Stomach (tissue), 9 donors: ENCODE measurements around the gene SDR42E1. TPM values are rescaled to one million over a fixed set of nuclear protein-coding genes. Genes with fewer than 3 reads are reported as not detected.

Experiments used
- DNase-seq, 2 donors: peaks; one replicate each; pipeline versions ENCODE4 v3.0.0 to v3.0.0-alpha.2; 2013 to 2019
- H3K27ac ChIP-seq, 5 donors: fragments of 200-600 bp in 4 of 5; sonication (generic) in 4 of 5; one replicate each; pipeline ENCODE4 v1.5.1; 2013 to 2019; ENCODE audit warnings: mild to moderate bottlenecking in 1 of 5, moderate library complexity in 1 of 5
- H3K27me3 ChIP-seq, 3 donors: fragments of 200-600 bp; sonication (generic); one replicate each; pipeline ENCODE4 v1.5.1; 2017 to 2019; ENCODE audit warnings: mixed run types in 1 of 3
- H3K36me3 ChIP-seq, 4 donors: fragments of 200-600 bp; sonication (generic); 1 replicate in 3 of 4; 2 replicates in 1 of 4; pipeline ENCODE4 v1.5.1; 2016 to 2019
- H3K4me1 ChIP-seq, 4 donors: fragments of 200-600 bp; sonication (generic); one replicate each; pipeline ENCODE4 v1.5.1; 2016 to 2019
- H3K4me3 ChIP-seq, 4 donors: fragments of 200-600 bp; sonication (generic) in 3 of 4; one replicate each; pipeline ENCODE4 v1.5.1; 2016 to 2019; ENCODE audit warnings: mild to moderate bottlenecking in 1 of 4
- H3K9me3 ChIP-seq, 4 donors: fragments of 200-600 bp; sonication (generic); one replicate each; pipeline ENCODE4 v1.5.1; 2016 to 2019
- EP300 ChIP-seq: sonication (generic); formaldehyde crosslinking; IDR thresholded peaks from one replicate; pipeline ENCODE4 v1.6.1; 2017; ENCODE audit warnings: antibody characterized with exemption
- POLR2A ChIP-seq, 4 donors: fragments of 450-650 bp; IDR thresholded peaks; one replicate each; pipeline ENCODE4 v1.6.1; 2016; ENCODE audit warnings: antibody characterized with exemption in 4 of 4, control low read depth in 2 of 4, mild to moderate bottlenecking in 1 of 4, moderate library complexity in 1 of 4
- POLR2AphosphoS5 ChIP-seq, 3 donors: sonication (generic); formaldehyde crosslinking; IDR thresholded peaks; one replicate each; pipeline ENCODE4 v1.6.1; 2016; ENCODE audit warnings: antibody characterized with exemption in 3 of 3
- WGBS, 5 donors: extraction: QIAGEN DNeasy Blood & Tissue Kit in 3 of 5; methylation state at CpG; one replicate each; pipeline versions ENCODE4 v1.1.5 to v1.1.7; 2013 to 2018; 5-methylcytosine and 5-hydroxymethylcytosine counted together
- intact Hi-C: fragments of 100-400 bp; cut with DNase I; formaldehyde crosslinking; loops from one replicate; pipeline ENCODE4 v1.15.1; 2023; ENCODE audit warnings: low total_unique reads
- polyA plus RNA-seq, 3 donors: library from polyadenylated mRNA; stranded (reverse); fragments of 200-250 nt; gene quantifications; one replicate each; pipeline ENCODE4 v1.2.3, GENCODE V29; 2013
- total RNA-seq, 5 donors: library from RNA; depleted of rRNA; stranded (reverse); fragments of >200 nt; gene quantifications; one replicate each; pipeline versions ENCODE4 v1.1.0 to v1.2.3, GENCODE V29; 2014 to 2016
- TF ChIP-seq, protein P1 (sequence below), 7 experiments: fragments of 450-650 bp in 4 of 7; fragments of 200-600 bp in 3 of 7; sonication (generic) in 3 of 7; IDR thresholded peaks; one replicate each; pipeline ENCODE4 v1.5.1; 2016 to 2019; ENCODE audit warnings: antibody characterized with exemption in 7 of 7, control low read depth in 2 of 7, mild to moderate bottlenecking in 1 of 7
- donor health status: healthy with polysubstance abuse.
- donor health status: Bipolar disorder and iron deficiency.
- donor health status: healthy.

SDR42E1 gene
- total and polyA plus RNA-seq, 8 donors: 0.58 to 7.9 (median 2.3) TPM; not detected in 1

DNA sequence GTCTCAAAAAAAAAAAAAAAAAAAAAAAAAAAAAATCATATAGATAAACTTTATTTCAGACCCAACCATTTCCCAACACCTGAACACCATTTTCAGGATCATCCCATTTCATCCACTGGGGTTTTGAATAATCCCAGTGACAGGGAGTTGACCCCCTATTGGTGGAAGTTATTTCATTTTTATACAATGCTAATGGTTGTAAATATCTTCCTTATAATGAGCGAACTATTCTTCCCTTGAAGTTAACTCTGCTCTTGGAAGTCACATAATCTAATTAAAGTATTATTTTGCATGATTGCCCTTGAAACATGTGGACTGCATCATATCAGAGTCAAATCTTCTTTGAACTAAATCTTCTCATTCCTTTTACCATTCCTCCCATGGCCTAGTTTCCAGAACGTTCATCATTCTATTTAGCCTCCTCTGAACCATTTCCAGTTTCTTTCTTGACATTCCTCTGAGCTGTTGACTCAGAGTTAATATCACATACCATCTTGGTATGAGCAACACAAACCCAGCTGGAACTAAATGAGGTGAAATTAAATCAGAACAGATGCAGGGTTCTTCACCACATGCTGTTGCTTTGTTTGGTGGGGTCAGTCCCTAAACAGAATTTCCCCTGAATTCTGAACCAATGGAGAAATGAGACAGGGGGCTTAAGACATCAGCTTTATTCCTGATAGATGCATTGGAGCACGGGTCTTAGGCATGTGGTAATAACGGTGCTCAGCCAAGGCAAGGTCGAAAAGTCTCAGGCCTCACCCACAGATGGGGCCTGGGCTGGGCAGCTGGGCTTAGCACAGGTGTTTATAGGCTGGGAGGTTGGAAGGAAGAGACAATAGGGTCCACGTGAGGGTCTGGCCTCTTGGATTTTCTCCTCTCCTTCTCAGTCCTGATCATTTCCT lies 32.7 kb upstream of the SDR42E1 start:
- H3K4me3 ChIP-seq: no peak overlapping the region
- no peaks in the 10 kb centered on the region for H3K9me3 ChIP-seq
- peak in 1 of 2 donors; percentile 27 for DNase-seq
- peak overlapping the region in 2 of 5 donors; percentile 17 to 53 for H3K27ac ChIP-seq
- H3K4me1 ChIP-seq: peaks cover 0 to 24% (median 6%) of the 10 kb centered on the region in 4 donors
- peak in 2 of 3 donors; percentile 13 to 20 for TF ChIP-seq POLR2AphosphoS5 (IDR thresholded peaks at IDR 0.05)
- TF ChIP-seq EP300: no peak
- intact Hi-C loops: no loop called here
- WGBS, 5 donors: 53 to 71% (median 63%) methylated on average over 6 of the region's 6 CpGs
- H3K36me3 ChIP-seq: no peaks in the 10 kb centered on the region
- no peaks in the 10 kb centered on the region for H3K27me3 ChIP-seq

DNA sequence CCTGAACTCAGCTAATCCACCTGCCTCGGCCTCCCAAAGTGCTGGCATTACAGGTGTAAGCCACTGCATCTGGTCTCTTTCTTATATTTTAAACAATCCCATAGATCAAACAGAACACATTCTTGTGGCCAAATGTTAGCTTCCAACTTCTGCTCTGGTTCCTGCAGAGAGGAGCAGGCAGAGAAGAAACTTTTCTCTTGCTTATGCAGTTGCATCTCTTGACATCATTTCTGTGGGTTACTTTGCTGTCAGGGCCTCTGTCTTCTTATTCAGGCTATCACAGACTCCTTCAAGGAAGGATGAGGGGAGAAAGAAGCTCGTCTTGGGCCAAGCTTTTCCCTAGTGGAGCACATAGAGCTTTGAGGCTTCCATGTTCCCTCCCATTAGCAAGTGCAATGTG lies 31.6 kb upstream of the SDR42E1 start:
- H3K36me3 ChIP-seq: no peaks in the 10 kb centered on the region
- intact Hi-C loops: no loop called here
- peak overlapping the region in 1 of 5 donors; percentile 53 for H3K27ac ChIP-seq
- H3K4me3 ChIP-seq: no peak overlapping the region
- H3K27me3 ChIP-seq: no peaks in the 10 kb centered on the region
- peaks cover 0 to 21% (median 5%) of the 10 kb centered on the region in 4 donors for H3K4me1 ChIP-seq
- H3K9me3 ChIP-seq: no peaks in the 10 kb centered on the region
- WGBS, 5 donors: 70 to 90% (median 85%) methylated on average over 2 of the region's 2 CpGs
- no peak for DNase-seq
- no peak for TF ChIP-seq POLR2A (IDR thresholded peaks at IDR 0.05)
- TF ChIP-seq, protein P1, sequence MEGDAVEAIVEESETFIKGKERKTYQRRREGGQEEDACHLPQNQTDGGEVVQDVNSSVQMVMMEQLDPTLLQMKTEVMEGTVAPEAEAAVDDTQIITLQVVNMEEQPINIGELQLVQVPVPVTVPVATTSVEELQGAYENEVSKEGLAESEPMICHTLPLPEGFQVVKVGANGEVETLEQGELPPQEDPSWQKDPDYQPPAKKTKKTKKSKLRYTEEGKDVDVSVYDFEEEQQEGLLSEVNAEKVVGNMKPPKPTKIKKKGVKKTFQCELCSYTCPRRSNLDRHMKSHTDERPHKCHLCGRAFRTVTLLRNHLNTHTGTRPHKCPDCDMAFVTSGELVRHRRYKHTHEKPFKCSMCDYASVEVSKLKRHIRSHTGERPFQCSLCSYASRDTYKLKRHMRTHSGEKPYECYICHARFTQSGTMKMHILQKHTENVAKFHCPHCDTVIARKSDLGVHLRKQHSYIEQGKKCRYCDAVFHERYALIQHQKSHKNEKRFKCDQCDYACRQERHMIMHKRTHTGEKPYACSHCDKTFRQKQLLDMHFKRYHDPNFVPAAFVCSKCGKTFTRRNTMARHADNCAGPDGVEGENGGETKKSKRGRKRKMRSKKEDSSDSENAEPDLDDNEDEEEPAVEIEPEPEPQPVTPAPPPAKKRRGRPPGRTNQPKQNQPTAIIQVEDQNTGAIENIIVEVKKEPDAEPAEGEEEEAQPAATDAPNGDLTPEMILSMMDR (IDR thresholded peaks at IDR 0.05): no peak
- TF ChIP-seq POLR2AphosphoS5 (IDR thresholded peaks at IDR 0.05): no peak
- TF ChIP-seq EP300: no peak

DNA sequence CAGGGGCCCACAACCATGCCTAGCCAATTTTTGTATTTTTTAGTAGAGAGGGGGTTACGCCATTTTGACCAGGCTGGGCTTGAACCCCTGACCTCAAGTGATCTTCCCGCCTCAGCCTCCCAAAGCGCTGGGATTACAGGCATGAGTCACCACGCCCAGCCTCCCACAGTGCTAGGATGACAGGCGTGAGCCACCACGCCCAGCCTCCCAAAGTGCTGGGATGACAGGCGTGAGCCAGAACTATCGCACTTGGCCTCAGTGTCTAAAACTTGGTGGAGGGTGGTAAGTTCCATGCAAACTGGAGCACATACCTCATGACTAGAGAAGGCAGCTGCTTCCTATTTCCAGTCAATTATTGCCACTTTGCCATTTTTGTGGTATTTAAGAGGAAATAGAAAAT lies 30.9 kb upstream of the SDR42E1 start:
- peaks cover 0 to 23% (median 3%) of the 10 kb centered on the region in 4 donors for H3K4me1 ChIP-seq
- no peak overlapping the region for H3K4me3 ChIP-seq
- no peaks in the 10 kb centered on the region for H3K27me3 ChIP-seq
- H3K27ac ChIP-seq: no peak overlapping the region
- H3K36me3 ChIP-seq: no peaks in the 10 kb centered on the region
- no peaks in the 10 kb centered on the region for H3K9me3 ChIP-seq
- no peak for DNase-seq
- 92 to 96% (median 94%) methylated on average over 8 of the region's 8 CpGs for WGBS, 5 donors
- intact Hi-C loops: no loop called here
- TF ChIP-seq POLR2A (IDR thresholded peaks at IDR 0.05): no peak
- TF ChIP-seq POLR2AphosphoS5 (IDR thresholded peaks at IDR 0.05): no peak
- TF ChIP-seq, protein P1 (IDR thresholded peaks at IDR 0.05): no peak
- TF ChIP-seq EP300: no peak

DNA sequence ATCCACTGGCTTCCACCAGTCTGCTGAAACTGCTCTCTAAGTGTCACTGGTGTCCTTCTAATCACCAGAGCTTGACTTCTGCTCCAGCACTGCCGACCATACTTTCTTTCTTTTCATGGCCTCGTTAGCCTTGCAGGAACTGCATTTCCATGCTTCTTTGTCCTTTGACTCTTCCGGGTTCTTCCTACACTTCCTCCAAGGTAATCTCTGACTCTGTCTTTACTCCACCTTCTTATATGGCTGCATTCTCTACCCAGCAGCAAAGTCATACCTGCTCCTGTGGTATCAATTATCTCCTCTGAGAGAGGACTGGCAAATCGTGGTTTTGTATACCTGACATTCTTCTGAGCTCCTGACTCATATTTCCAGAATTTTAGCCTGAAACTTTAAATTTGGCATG lies 30.3 kb upstream of the SDR42E1 start:
- WGBS, 5 donors: 77 to 88% (median 84%) methylated on average over 4 of the region's 4 CpGs
- H3K4me3 ChIP-seq: no peak overlapping the region
- TF ChIP-seq EP300: no peak
- no peak for TF ChIP-seq POLR2A (IDR thresholded peaks at IDR 0.05)
- TF ChIP-seq POLR2AphosphoS5 (IDR thresholded peaks at IDR 0.05): no peak
- TF ChIP-seq, protein P1 (IDR thresholded peaks at IDR 0.05): no peak
- DNase-seq: no peak
- H3K9me3 ChIP-seq: no peaks in the 10 kb centered on the region
- H3K27ac ChIP-seq: no peak overlapping the region
- H3K4me1 ChIP-seq: peaks cover 0 to 17% (median 3%) of the 10 kb centered on the region in 4 donors
- no peaks in the 10 kb centered on the region for H3K27me3 ChIP-seq
- H3K36me3 ChIP-seq: no peaks in the 10 kb centered on the region
- intact Hi-C loops: no loop called here

DNA sequence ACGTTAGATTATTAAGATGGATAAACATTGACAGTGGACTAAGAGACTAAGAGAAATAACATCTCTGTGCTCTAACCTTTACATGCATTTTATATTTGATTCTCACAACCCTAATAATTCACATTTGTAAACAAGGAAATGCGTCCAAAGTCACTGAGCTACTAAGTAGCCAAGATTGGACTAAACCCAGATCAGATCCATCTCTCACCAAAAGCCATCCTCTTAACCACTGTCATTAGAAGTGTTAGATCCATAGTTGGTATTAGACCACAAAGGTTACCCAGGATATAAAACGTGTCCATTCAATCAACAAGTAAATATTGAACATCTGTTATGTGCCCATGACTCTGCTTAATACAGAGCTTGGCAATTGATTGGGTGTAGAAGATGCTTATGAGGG lies 29.0 kb upstream of the SDR42E1 start:
- Histone ChIP-seq H3K4me3 (no peak overlapping the region), H3K4me1 (peaks cover 0 to 18% (median 5%) of the 10 kb centered on the region in 4 donors), H3K27me3 (no peaks in the 10 kb centered on the region), H3K9me3 (no peaks in the 10 kb centered on the region), H3K36me3 (no peaks in the 10 kb centered on the region), H3K27ac (no peak overlapping the region)
- DNase-seq: no peak
- intact Hi-C loops: no loop called here
- 49 to 57% (median 54%) methylated on average over 3 of the region's 3 CpGs for WGBS, 5 donors
- TF ChIP-seq, protein P1 (IDR thresholded peaks at IDR 0.05): no peak
- TF ChIP-seq EP300 (no peak), POLR2A (IDR thresholded peaks at IDR 0.05) (no peak), POLR2AphosphoS5 (IDR thresholded peaks at IDR 0.05) (no peak)
